K562 (cell line): ENCODE measurements around the gene HSPB6. TPM values are rescaled to one million over a fixed set of nuclear protein-coding genes. Genes with fewer than 3 reads are reported as not detected.

Experiments used
- BRF2 ChIP-seq: IDR thresholded peaks from 3 replicates; pipeline ENCODE4 v1.6.1; 2011; ENCODE audit warnings: borderline replicate concordance, mild to moderate bottlenecking; ENCODE audit not compliant: insufficient read length, insufficient read depth
- FOXP4 ChIP-seq: sonication (generic); formaldehyde crosslinking; IDR thresholded peaks from 2 replicates; pipeline ENCODE4 v1.8.0; 2022; ENCODE audit warnings: mild to moderate bottlenecking, missing genetic modification reagents, borderline replicate concordance
- HCFC1 ChIP-seq: IDR thresholded peaks from 2 replicates; pipeline ENCODE4 v1.6.1; 2012; ENCODE audit warnings: low read depth, low read length, improper control_type of control experiment
- MYC ChIP-seq, 2 experiments: fragments of 250-450 bp in 1 of 2; sonication (Bioruptor Pico) in 1 of 2; IDR thresholded peaks; 2 replicates each; pipeline versions ENCODE4 v1.5.1 to v1.6.1; 2012 to 2021; ENCODE audit warnings: low read depth in 2 of 2, borderline replicate concordance in 1 of 2, improper control_type of control experiment in 1 of 2, low read length in 1 of 2, mild to moderate bottlenecking in 1 of 2, moderate library complexity in 1 of 2
- NFE2L1 ChIP-seq: fragments of 450-650 bp; IDR thresholded peaks from 2 replicates; pipeline ENCODE4 v1.6.1; 2016; ENCODE audit warnings: missing genetic modification characterization, low read depth, mild to moderate bottlenecking, missing compliant biosample characterization, moderate library complexity, borderline replicate concordance
- NFYB ChIP-seq: IDR thresholded peaks from 2 replicates; pipeline ENCODE4 v1.6.1; 2011; ENCODE audit warnings: mild to moderate bottlenecking, moderate library complexity; ENCODE audit not compliant: insufficient read length; ENCODE audit errors: extremely low read depth
- POLR2G ChIP-seq: fragments of 200-400 bp; formaldehyde crosslinking; IDR thresholded peaks from 2 replicates; pipeline ENCODE4 v1.6.1; 2017; ENCODE audit warnings: low read depth, mild to moderate bottlenecking, antibody characterized with exemption, low read length, moderate library complexity
- SIN3A ChIP-seq, 2 experiments: fragments of 150-350 bp in 1 of 2; IDR thresholded peaks; 2 replicates each; pipeline ENCODE4 v1.6.1; 2011 to 2016; ENCODE audit warnings: borderline replicate concordance in 2 of 2, low read depth in 2 of 2, low read length in 2 of 2, mild to moderate bottlenecking in 2 of 2, moderate library complexity in 2 of 2; ENCODE audit not compliant: control insufficient read depth in 1 of 2
- SMARCA4 ChIP-seq: fragments of 450-650 bp; IDR thresholded peaks from 2 replicates; pipeline ENCODE4 v1.6.1; 2016
- SPI1 ChIP-seq: IDR thresholded peaks from 2 replicates; pipeline ENCODE4 v1.6.1; 2011; ENCODE audit warnings: low read depth, low read length, control low read depth, borderline replicate concordance
- VEZF1 ChIP-seq: fragments of 200-800 bp; sonication (Bioruptor generic); IDR thresholded peaks from 2 replicates; pipeline ENCODE4 v1.6.1; 2017; ENCODE audit warnings: missing genetic modification characterization, missing compliant biosample characterization
- polyA plus RNA-seq, 8 experiments: library from polyadenylated mRNA; depleted of rRNA in 4 of 8; stranded (reverse) in 5 of 8; unstranded in 3 of 8; fragments of >200 nt; fragmentation: Nextera tagmentation in 2 of 8; fragmentation: Illumina TruSeq in 1 of 8; extraction: Ambion mirVana in 2 of 8; extraction: Trizol in 1 of 8; gene quantifications; 2 replicates each; pipeline versions ENCODE4 v1.2.1 to v1.2.3, GENCODE V29; 2011 to 2014; ENCODE audit warnings: inconsistent platforms in 1 of 8, missing spikeins in 1 of 8
- total RNA-seq, 7 experiments: library from RNA; depleted of rRNA in 6 of 7; stranded (reverse); fragments of >200 nt in 6 of 7; fragmentation: Illumina TruSeq in 2 of 7; extraction: Trizol in 2 of 7; gene quantifications; 2 replicates each; pipeline versions ENCODE4 v1.2.1 to v1.2.3, GENCODE V29; 2011 to 2021; ENCODE audit warnings: low replicate concordance in 1 of 7
- TF ChIP-seq, protein P1 (sequence below), 3 experiments: fragments of 200-800 bp in 1 of 3; sonication (Bioruptor generic) in 1 of 3; sonication (generic) in 1 of 3; formaldehyde crosslinking in 1 of 3; IDR thresholded peaks; 2 replicates each; pipeline versions ENCODE4 v1.6.1 to v1.8.0; 2016 to 2022; ENCODE audit warnings: mild to moderate bottlenecking in 2 of 3, missing compliant biosample characterization in 2 of 3, missing genetic modification characterization in 2 of 3, missing genetic modification reagents in 1 of 3
- TF ChIP-seq, protein P2 (sequence below), 2 experiments: IDR thresholded peaks; 2 replicates each; pipeline ENCODE4 v1.6.1; 2011; ENCODE audit warnings: borderline replicate concordance in 1 of 2, control low read depth in 1 of 2, low read depth in 1 of 2, low read length in 1 of 2, mild to moderate bottlenecking in 1 of 2, mixed read lengths in 1 of 2, moderate library complexity in 1 of 2; ENCODE audit not compliant: insufficient read depth in 1 of 2, insufficient read length in 1 of 2, poor library complexity in 1 of 2, severe bottlenecking in 1 of 2; ENCODE audit errors: extremely low read depth in 1 of 2
- TF ChIP-seq, protein P3 (sequence below): fragments of 450-650 bp; formaldehyde crosslinking; conservative IDR thresholded peaks from 2 replicates; pipeline ENCODE4 v1.4.0; 2022; ENCODE audit warnings: mild to moderate bottlenecking, missing genetic modification characterization

Gene HSPB6
- total and polyA plus RNA-seq, 9 of the 15 experiments (the other 6 are each of a cell fraction or from before 2014, with no cell fraction given): 0.55 TPM; not detected in 8

GRCh38 chr19:35775298-35776101, 18.7 kb upstream of the HSPB6 start, which contains the start of gene ARHGAP33 (continued):
- TF ChIP-seq SIN3A (IDR thresholded peaks at IDR 0.05; ENCODE audit: borderline replicate concordance in 2 of 2, control insufficient read depth in 1 of 2, low read depth in 2 of 2, low read length in 2 of 2) (peak; percentile 83 to 84; a peak in 2 of 4 replicates), VEZF1 (peak; percentile 94), FOXP4 (CRISPR knock-in tag) (no peak), MYC (IDR thresholded peaks at IDR 0.05; ENCODE audit: low read depth, low read length) (peak; percentile 71), MYC (CRISPR knock-in tag; IDR thresholded peaks at IDR 0.05; ENCODE audit: borderline replicate concordance, low read depth) (no peak), NFE2L1 (tag) (no peak), SPI1 (no peak), SMARCA4 (no peak), BRF2 (no peak), POLR2G (peak; percentile 86), NFYB (peak; percentile 84), HCFC1 (peak; percentile 26; the same call in 1 of the 2 replicates)
- TF ChIP-seq, protein P1, sequence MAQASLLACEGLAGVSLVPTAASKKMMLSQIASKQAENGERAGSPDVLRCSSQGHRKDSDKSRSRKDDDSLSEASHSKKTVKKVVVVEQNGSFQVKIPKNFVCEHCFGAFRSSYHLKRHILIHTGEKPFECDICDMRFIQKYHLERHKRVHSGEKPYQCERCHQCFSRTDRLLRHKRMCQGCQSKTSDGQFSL (CRISPR knock-in tag; IDR thresholded peaks at IDR 0.05): no peak
- TF ChIP-seq, protein P1 (tag; IDR thresholded peaks at IDR 0.05): no peak
- TF ChIP-seq, protein P2, sequence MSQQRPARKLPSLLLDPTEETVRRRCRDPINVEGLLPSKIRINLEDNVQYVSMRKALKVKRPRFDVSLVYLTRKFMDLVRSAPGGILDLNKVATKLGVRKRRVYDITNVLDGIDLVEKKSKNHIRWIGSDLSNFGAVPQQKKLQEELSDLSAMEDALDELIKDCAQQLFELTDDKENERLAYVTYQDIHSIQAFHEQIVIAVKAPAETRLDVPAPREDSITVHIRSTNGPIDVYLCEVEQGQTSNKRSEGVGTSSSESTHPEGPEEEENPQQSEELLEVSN (IDR thresholded peaks at IDR 0.05; ENCODE audit: borderline replicate concordance in 1 of 2, extremely low read depth in 1 of 2, insufficient read depth in 1 of 2, insufficient read length in 1 of 2, low read depth in 1 of 2, low read length in 1 of 2, poor library complexity in 1 of 2, severe bottlenecking in 1 of 2): peak in 1 of 2 experiments; percentile 73
- TF ChIP-seq, protein P3, sequence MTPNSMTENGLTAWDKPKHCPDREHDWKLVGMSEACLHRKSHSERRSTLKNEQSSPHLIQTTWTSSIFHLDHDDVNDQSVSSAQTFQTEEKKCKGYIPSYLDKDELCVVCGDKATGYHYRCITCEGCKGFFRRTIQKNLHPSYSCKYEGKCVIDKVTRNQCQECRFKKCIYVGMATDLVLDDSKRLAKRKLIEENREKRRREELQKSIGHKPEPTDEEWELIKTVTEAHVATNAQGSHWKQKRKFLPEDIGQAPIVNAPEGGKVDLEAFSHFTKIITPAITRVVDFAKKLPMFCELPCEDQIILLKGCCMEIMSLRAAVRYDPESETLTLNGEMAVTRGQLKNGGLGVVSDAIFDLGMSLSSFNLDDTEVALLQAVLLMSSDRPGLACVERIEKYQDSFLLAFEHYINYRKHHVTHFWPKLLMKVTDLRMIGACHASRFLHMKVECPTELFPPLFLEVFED (CRISPR knock-in tag): no peak
